Kidney (tissue), 14 donors: ENCODE data around the gene WDR81. TPM values are rescaled to one million over a fixed set of nuclear protein-coding genes. Genes with fewer than 3 reads are reported as not detected.
"Not testable (repeated sequence)": the region's sequence is repeated elsewhere in the genome, so short reads cannot be mapped to it uniquely, and the experiment has no call there.

Source experiments
- DNase-seq, 5 donors: peaks; one replicate each; pipeline ENCODE4 v3.0.0-alpha.2; 2013 to 2020
- FAIRE-seq: peaks from 2 replicates; lab custom pipeline; 2012; peaks lifted over from hg19 to GRCh38; lab: Jason Lieb, UNC
- H3K27ac ChIP-seq, 2 donors: one replicate each; pipeline ENCODE4 v1.7.0; 2013; ENCODE audit warnings: low read depth in 2 of 2, low read length in 2 of 2, inconsistent platforms in 1 of 2
- H3K27me3 ChIP-seq: one replicate; pipeline ENCODE4 v1.7.1; 2013; ENCODE audit warnings: low read length, inconsistent platforms; ENCODE audit not compliant: control insufficient read depth, insufficient read depth
- H3K36me3 ChIP-seq, 3 donors: one replicate each; pipeline versions ENCODE4 v1.7.0 to v1.7.1; 2013; ENCODE audit warnings: low read length in 3 of 3, control low read depth in 1 of 3, inconsistent platforms in 1 of 3; ENCODE audit not compliant: insufficient read depth in 3 of 3, control insufficient read depth in 2 of 3
- H3K4me1 ChIP-seq, 3 donors: one replicate each; pipeline versions ENCODE4 v1.7.0 to v1.7.1; 2013; ENCODE audit warnings: low read length in 3 of 3, inconsistent platforms in 1 of 3, low read depth in 1 of 3; ENCODE audit not compliant: control insufficient read depth in 2 of 3, insufficient read depth in 2 of 3
- H3K4me3 ChIP-seq, 3 donors: one replicate each; pipeline versions ENCODE4 v1.7.0 to v1.8.1; 2013; ENCODE audit warnings: low read length in 3 of 3, control low read depth in 1 of 3, inconsistent platforms in 1 of 3
- H3K9ac ChIP-seq, 3 donors: one replicate each; pipeline versions ENCODE4 v1.7.0 to v1.7.1; 2013; ENCODE audit warnings: low read length in 3 of 3, control low read depth in 1 of 3, inconsistent platforms in 1 of 3
- H3K9me3 ChIP-seq, 3 donors: one replicate each; pipeline versions ENCODE4 v1.7.0 to v1.7.1; 2013; ENCODE audit warnings: low read length in 3 of 3, control low read depth in 1 of 3, inconsistent platforms in 1 of 3; ENCODE audit not compliant: control insufficient read depth in 2 of 3, insufficient read depth in 1 of 3
- intact Hi-C: fragments of 100-400 bp; cut with DNase I; formaldehyde crosslinking; loops from one replicate; pipeline ENCODE4 v1.11.1; 2022
- polyA plus RNA-seq: library from polyadenylated mRNA; stranded (reverse); fragments of 350-450 nt; fragmentation: Illumina TruSeq; extraction: RNeasy Lipid Tissue Mini Kit (QIAGEN cat#74804); gene quantifications from one replicate; pipeline ENCODE4 v1.2.3, GENCODE V29; 2014; ENCODE audit warnings: low read depth, low replicate concordance; ENCODE audit not compliant: insufficient read depth
- total RNA-seq: library from RNA; stranded (reverse); fragmentation: NEBNext Ultra II Directional; extraction: Animal tissue kit (Norgen Biotek cat#: 25700); gene quantifications from one replicate; pipeline ENCODE4 v1.2.1, GENCODE V29; 2021
- TF ChIP-seq, protein P1 (sequence below): IDR thresholded peaks from 3 replicates; pipeline ENCODE4 v1.5.1; 2012; ENCODE audit warnings: mild to moderate bottlenecking, moderate library complexity, borderline replicate concordance; ENCODE audit not compliant: insufficient read depth; ENCODE audit errors: extremely low read depth
- donor health status: control.
- donor health status: control.
- donor health status: control.
- donor health status: control.
- donor health status: control.
- donor health status: DM: yes; HTN: yes; CAD: no.
- donor health status: Normal renal cell carcinoma (clear cell type).

Gene WDR81
- total and polyA plus RNA-seq, 2 donors from 2014 or later: 16.1 to 28.5 TPM

DNA sequence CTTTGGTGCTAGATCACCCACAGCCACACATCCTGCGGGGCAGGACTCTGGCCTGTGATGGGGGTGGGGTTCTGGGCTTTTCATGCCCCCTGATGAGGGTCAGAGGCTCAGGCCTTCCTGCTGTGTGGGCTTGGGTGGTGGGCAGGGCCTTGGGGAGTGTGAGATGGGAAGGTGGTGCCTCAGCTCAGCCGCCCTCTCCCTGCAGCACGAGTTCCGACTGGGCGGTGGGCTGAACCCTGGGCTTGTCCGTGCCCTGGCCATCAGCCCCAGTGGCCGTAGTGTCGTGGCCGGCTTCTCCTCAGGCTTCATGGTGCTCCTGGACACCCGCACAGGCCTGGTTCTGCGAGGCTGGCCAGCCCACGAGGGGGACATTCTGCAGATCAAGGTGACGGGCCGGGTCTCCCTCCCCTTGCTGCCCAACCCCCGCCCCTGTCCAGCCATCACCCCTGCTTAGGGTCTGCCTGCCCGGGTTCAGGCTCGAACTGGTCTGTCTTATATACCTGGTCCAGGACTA, 11.4 kb downstream of the WDR81 start:
- TF ChIP-seq, protein P1, sequence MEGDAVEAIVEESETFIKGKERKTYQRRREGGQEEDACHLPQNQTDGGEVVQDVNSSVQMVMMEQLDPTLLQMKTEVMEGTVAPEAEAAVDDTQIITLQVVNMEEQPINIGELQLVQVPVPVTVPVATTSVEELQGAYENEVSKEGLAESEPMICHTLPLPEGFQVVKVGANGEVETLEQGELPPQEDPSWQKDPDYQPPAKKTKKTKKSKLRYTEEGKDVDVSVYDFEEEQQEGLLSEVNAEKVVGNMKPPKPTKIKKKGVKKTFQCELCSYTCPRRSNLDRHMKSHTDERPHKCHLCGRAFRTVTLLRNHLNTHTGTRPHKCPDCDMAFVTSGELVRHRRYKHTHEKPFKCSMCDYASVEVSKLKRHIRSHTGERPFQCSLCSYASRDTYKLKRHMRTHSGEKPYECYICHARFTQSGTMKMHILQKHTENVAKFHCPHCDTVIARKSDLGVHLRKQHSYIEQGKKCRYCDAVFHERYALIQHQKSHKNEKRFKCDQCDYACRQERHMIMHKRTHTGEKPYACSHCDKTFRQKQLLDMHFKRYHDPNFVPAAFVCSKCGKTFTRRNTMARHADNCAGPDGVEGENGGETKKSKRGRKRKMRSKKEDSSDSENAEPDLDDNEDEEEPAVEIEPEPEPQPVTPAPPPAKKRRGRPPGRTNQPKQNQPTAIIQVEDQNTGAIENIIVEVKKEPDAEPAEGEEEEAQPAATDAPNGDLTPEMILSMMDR: no peak
- no peak for FAIRE-seq
- H3K36me3 ChIP-seq: peaks cover 0 to 3% (median 3%) of the 10 kb centered on the region in 3 donors
- peak overlapping the region; percentile 76 to 83 for H3K27ac ChIP-seq
- H3K9ac ChIP-seq: no peak overlapping the region
- H3K27me3 ChIP-seq: no peaks in the 10 kb centered on the region
- DNase-seq: no peak
- intact Hi-C loops: no loop called here
- no peak overlapping the region for H3K4me3 ChIP-seq
- H3K4me1 ChIP-seq: peaks cover 3 to 29% (median 6%) of the 10 kb centered on the region in 3 donors
- no peaks in the 10 kb centered on the region for H3K9me3 ChIP-seq

DNA sequence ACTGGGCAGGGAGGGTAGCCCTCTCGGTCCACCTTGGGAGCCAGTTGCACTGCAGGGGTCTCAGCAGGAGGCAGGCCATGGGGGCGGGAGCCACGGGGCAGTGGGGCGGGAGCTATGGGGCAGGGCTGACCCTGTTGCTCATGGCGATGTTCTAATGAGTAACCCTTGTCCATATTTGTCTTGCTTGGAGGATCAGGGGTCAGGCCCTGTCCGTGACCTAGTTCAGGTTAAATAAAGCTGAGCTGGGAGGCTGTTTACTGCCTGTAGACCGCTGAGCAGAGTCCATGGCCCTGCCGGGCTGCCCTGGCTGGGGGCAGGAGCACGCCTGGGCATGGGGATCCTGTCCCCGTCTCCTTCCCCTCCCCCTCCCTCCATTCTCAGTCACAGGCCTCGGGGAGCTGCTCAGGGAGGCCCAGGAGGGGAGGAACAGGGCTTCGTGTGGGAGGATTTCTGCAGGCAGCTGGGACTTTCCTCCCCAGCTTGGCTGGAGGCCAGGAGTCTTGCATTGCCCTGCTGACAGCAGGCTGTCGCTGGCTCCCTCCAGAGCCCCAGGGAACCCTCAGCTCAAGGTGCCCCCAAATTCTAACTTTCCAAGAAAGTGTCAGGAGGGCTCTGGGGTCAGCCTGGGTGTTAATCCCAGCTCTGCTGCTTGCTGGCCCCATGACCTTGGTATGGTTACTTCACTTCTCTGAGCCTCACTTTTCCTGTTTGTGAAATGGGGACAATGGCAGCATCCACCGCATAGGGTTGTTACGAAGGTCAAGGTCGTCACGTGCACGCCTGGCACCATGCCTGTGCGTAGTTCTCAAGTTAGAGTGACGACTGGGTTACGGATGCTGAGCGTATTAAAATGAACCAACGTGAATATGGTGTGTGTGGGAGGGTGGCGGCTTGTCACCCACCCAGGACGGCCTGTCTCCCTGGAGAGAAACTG, 12.1 kb downstream of the WDR81 start:
- peak overlapping the region; percentile 76 to 83 for H3K27ac ChIP-seq
- FAIRE-seq: no peak

DNA sequence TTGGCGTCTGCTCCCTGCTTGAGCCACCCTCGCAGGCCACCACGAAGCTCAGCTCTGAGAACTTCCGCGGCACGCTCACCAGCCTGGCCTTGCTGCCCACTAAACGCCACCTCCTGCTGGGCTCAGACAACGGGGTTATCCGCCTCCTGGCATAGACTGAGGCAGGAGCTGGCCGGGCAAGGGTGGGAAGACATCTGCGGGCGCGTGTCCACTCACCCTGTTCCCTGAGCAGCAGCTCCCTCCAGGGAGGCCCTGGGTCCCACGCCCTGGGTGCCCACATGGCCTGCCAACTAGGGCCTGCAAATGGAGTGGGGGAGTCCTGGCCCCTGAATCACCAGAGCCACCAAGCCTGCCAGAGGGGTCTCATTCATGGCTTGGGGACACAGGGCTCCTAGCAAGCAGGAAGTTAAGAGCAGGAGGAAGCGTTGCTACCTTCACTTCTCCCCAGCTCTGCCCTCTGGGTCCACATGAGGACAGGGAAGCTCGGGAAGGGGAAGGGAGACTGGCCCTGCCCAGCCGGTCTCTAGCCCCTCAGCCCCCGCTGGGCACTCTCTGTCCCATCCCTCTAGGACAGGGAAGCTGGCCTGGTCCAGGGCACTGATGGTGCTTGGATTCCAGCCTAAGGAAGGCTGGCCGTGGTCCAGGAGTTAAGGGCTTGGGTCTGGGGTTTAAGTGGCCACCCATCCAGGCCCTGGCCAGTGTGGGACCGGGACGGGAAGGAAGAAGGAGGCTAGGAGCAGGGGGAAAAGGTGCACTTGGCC, 13.2 kb downstream of the WDR81 start:
- intact Hi-C loops: no loop called here
- no peaks in the 10 kb centered on the region for H3K9me3 ChIP-seq
- H3K4me1 ChIP-seq: peaks cover 3 to 26% (median 10%) of the 10 kb centered on the region in 3 donors
- H3K9ac ChIP-seq: peak overlapping the region in 1 of 3 donors; percentile 48
- H3K4me3 ChIP-seq: peak overlapping the region in 1 of 3 donors; percentile 35
- no peak for FAIRE-seq
- DNase-seq: no peak
- TF ChIP-seq, protein P1: no peak
- peak overlapping the region; percentile 76 to 83 for H3K27ac ChIP-seq
- no peaks in the 10 kb centered on the region for H3K27me3 ChIP-seq
- H3K36me3 ChIP-seq: peaks cover 0 to 3% (median 3%) of the 10 kb centered on the region in 3 donors

More for the DNA sequence above, 12.1 kb downstream of the WDR81 start:
- Histone ChIP-seq H3K27me3 (no peaks in the 10 kb centered on the region), H3K4me1 (peaks cover 3 to 26% (median 6%) of the 10 kb centered on the region in 3 donors), H3K9ac (peak overlapping the region in 1 of 3 donors; percentile 48), H3K36me3 (peaks cover 0 to 3% (median 3%) of the 10 kb centered on the region in 3 donors), H3K4me3 (peak overlapping the region in 1 of 3 donors; percentile 35), H3K9me3 (no peaks in the 10 kb centered on the region)
- TF ChIP-seq, protein P1: no peak
- DNase-seq: peak; percentile 56 to 92 (median 78)
- intact Hi-C loops: no loop called here

DNA sequence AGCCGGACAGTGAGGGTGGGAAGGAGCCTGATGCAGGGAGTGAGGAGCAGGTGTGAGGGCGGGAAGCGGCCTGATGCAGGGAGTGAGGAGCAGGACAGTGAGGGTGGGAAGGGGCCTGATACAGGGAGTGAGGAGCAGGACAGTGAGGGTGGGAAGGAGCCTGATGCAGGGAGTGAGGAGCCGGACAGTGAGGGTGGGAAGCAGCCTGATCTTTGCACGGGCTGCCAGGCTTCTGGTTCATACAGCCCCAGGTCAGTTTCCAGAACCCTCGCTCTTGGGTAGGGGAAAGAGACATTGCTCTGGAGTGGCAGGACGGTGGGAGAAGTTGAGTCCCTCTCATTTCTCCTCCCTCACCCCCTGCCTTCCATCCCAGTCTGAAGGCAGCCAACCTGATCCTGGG, 17.4 kb downstream of the WDR81 start:
- H3K4me3 ChIP-seq, H3K9ac ChIP-seq, H3K36me3 ChIP-seq, H3K27me3 ChIP-seq, FAIRE-seq, intact Hi-C loops, DNase-seq, H3K9me3 ChIP-seq: not testable (repeated sequence)
- Histone ChIP-seq H3K27ac (peak overlapping the region; percentile 59 to 74), H3K4me1 (peaks cover under 1 to 13% (median 5%) of the 10 kb centered on the region in 3 donors)
